HFFc6 (cell line): ENCODE measurements around the gene ITPR1. TPM values are rescaled to one million over a fixed set of nuclear protein-coding genes. Genes with fewer than 3 reads are reported as not detected.

Experiments
- DNase-seq: peaks from one replicate; pipeline ENCODE4 v3.0.0-alpha.2; 2018
- H3K27ac Mint-ChIP-seq: 2 replicates; pipeline ENCODE4 v1.8.0; 2020; ENCODE audit warnings: mild to moderate bottlenecking, mixed read lengths
- H3K27me3 Mint-ChIP-seq: 2 replicates; pipeline ENCODE4 v1.8.0; 2021; ENCODE audit warnings: mild to moderate bottlenecking, moderate library complexity, mixed read lengths; ENCODE audit not compliant: insufficient read depth
- H3K36me3 Mint-ChIP-seq: 2 replicates; pipeline ENCODE4 v1.8.0; 2021; ENCODE audit warnings: low read depth, mixed read lengths
- H3K4me1 Mint-ChIP-seq: 2 replicates; pipeline ENCODE4 v1.8.0; 2020; ENCODE audit warnings: low read depth, mixed read lengths
- H3K4me3 Mint-ChIP-seq: 2 replicates; pipeline ENCODE4 v1.8.0; 2020; ENCODE audit warnings: mild to moderate bottlenecking, moderate library complexity, mixed read lengths
- H3K9me3 Mint-ChIP-seq: 2 replicates; pipeline ENCODE4 v1.8.0; 2020; ENCODE audit warnings: mild to moderate bottlenecking, mixed read lengths
- total RNA-seq, 6 experiments: library from RNA; stranded (reverse); fragmentation: NEBNext Ultra II Directional; extraction: Animal tissue kit (Norgen Biotek cat#: 25700); gene quantifications; 2 replicates in 1 of 6; 3 replicates in 5 of 6; pipeline ENCODE4 v1.2.3, GENCODE V29; 2021
- TF ChIP-seq, protein P1 (sequence below): fragments of 200-600 bp; sonication (generic); IDR thresholded peaks from 2 replicates; pipeline ENCODE4 v1.5.0; 2021; ENCODE audit warnings: antibody characterized with exemption, mild to moderate bottlenecking

Gene ITPR1
- total RNA-seq, 6 experiments from 2014 or later = 4.9 to 8.3 (median 6.1) TPM

DNA sequence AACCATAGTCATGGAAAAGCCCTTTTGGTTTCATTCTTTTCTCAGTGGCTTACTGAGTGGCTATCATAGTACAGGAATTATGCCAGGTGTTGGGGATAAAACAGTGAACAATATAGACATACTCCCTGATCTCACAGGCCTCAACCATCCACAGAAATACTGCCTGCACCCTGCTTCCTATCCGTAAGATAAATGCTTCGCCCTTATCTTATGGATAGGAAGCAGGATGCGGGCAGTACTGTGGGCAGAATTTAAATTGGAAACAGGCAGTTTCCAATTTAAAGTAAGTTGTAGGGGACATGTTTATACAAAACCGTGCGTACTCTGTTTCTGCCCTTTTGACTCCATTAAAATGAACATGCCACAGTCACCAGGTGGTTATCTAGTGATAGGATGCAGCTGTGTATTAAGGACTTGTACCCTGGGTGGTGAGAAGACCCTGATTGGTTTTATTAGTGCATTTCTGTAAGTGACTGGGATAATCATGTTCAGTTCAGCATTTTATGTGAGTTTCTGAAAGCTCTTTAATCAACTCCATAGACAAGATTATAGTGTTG lies 344.3 kb downstream of the ITPR1 start:
- Mint-ChIP-seq H3K9me3 (no peaks in the 10 kb centered on the region), H3K36me3 (no peaks in the 10 kb centered on the region), H3K27ac (no peak overlapping the region), H3K4me1 (peaks cover 14% of the 10 kb centered on the region), H3K27me3 (no peaks in the 10 kb centered on the region), H3K4me3 (no peak overlapping the region)
- DNase-seq = no peak
- TF ChIP-seq, protein P1, sequence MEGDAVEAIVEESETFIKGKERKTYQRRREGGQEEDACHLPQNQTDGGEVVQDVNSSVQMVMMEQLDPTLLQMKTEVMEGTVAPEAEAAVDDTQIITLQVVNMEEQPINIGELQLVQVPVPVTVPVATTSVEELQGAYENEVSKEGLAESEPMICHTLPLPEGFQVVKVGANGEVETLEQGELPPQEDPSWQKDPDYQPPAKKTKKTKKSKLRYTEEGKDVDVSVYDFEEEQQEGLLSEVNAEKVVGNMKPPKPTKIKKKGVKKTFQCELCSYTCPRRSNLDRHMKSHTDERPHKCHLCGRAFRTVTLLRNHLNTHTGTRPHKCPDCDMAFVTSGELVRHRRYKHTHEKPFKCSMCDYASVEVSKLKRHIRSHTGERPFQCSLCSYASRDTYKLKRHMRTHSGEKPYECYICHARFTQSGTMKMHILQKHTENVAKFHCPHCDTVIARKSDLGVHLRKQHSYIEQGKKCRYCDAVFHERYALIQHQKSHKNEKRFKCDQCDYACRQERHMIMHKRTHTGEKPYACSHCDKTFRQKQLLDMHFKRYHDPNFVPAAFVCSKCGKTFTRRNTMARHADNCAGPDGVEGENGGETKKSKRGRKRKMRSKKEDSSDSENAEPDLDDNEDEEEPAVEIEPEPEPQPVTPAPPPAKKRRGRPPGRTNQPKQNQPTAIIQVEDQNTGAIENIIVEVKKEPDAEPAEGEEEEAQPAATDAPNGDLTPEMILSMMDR = no peak

DNA sequence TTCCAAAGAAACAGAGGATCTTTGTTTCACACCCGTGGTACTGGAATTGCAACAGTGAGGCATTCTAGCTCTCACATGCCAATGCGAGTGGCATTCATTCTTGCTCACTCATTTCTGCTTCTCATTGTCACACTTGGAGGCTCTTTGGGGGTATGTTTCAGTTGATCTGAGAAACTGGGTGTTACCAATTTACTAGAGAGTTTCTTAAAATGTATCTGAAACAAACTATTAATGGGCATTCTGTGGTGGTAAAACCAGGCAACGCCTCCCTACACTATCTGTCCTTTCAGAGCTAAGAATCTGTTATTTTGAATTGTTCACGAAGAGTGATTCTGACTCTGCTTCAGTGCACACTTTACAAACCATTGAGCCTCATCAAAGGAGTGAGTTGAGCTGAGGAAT lies 345.5 kb downstream of the ITPR1 start:
- Mint-ChIP-seq H3K4me1 (peaks cover 15% of the 10 kb centered on the region), H3K4me3 (no peak overlapping the region), H3K27me3 (no peaks in the 10 kb centered on the region), H3K9me3 (no peaks in the 10 kb centered on the region), H3K36me3 (no peaks in the 10 kb centered on the region), H3K27ac (no peak overlapping the region)
- no peak for DNase-seq
- TF ChIP-seq, protein P1 = no peak

DNA sequence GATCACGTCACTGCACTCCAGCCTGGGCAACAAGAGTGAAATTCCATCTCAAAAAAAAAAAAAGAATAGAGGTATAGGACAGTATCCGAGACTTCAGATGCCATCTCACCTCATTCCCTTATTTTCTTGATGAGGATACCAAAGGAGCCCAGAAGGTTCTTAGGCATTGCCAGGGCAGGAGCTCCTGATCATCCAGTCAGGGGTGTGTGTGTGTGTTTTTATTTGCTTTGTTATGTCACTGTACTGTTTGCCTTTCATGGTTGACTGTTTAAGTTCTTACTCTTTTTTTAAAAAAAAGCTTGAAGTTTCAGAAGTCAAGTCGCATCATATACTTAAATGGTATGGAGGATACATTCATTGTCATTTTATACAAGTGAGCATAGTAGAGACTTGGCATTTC lies 346.1 kb downstream of the ITPR1 start:
- H3K4me3 Mint-ChIP-seq = no peak overlapping the region
- H3K4me1 Mint-ChIP-seq = peaks cover 15% of the 10 kb centered on the region
- TF ChIP-seq, protein P1 = no peak
- no peak for DNase-seq
- no peak overlapping the region for H3K27ac Mint-ChIP-seq
- no peaks in the 10 kb centered on the region for H3K9me3 Mint-ChIP-seq
- no peaks in the 10 kb centered on the region for H3K36me3 Mint-ChIP-seq
- no peaks in the 10 kb centered on the region for H3K27me3 Mint-ChIP-seq

DNA sequence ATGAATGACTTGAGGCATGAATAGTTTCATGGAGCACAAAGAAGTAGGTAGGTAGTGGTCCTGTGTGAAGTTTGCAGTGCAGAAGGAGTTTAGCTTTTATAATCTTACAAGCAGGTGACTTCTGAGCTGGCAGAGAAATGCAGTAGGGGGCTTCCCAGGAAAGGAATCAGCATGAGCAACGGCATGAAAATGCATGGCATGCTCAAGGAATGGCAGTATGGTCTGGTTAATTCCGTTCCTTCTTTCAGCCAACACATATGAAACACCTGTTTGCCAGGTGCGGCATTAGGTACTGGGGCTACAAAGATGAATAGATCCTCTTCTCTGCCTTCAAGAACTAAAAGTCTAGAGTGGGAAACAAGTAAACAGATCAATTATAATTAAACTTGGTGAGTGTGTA lies 348.1 kb downstream of the ITPR1 start:
- H3K4me3 Mint-ChIP-seq = no peak overlapping the region
- no peak overlapping the region for H3K27ac Mint-ChIP-seq
- DNase-seq = no peak
- TF ChIP-seq, protein P1 = no peak
- no peaks in the 10 kb centered on the region for H3K27me3 Mint-ChIP-seq
- H3K36me3 Mint-ChIP-seq = no peaks in the 10 kb centered on the region
- no peaks in the 10 kb centered on the region for H3K9me3 Mint-ChIP-seq
- peaks cover 15% of the 10 kb centered on the region for H3K4me1 Mint-ChIP-seq

DNA sequence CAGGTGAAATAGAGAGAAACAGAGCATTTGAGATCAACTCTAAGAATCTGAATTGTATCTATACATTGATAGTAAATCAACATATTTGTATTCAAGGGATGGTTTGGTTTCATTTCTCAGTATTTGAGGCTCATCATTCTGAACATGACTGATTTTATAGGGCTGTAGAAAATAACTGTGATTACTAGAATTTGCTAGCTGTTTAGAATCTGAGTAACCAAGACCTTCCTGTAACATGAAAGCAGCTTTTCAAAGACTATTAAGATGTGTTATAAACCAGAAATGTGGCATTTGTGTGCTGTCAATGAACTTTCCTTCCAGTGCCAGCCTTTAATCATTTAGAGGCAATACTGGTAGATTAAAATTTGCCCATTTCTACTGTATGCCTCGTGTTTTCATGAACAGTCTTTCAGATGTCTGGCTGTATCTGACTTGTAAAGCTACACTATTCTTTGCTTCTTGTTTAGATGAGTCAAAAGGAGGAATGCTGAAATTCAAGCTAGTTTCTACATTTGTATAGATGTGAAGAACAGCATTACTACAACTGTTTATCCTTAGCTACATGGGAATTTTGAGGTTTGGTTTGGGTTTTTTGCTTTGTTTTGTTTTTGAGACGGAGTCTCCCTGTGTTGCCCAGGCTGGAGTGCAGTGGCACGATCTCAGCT lies 348.8 kb downstream of the ITPR1 start:
- no peak overlapping the region for H3K27ac Mint-ChIP-seq

More for the DNA sequence above, 348.8 kb downstream of the ITPR1 start:
- no peaks in the 10 kb centered on the region for H3K36me3 Mint-ChIP-seq
- TF ChIP-seq, protein P1 = no peak
- H3K4me3 Mint-ChIP-seq = no peak overlapping the region
- DNase-seq = peak; percentile 27
- peaks cover 15% of the 10 kb centered on the region for H3K4me1 Mint-ChIP-seq
- no peaks in the 10 kb centered on the region for H3K9me3 Mint-ChIP-seq
- H3K27me3 Mint-ChIP-seq = no peaks in the 10 kb centered on the region
